Measurements from ENCODE around the gene FAM20B.

Gene FAM20B

GRCh38 chr1:179101566-179101965, 75.9 kb downstream of the FAM20B start:
- no peak for DNase-seq (ENCODE audit: low read depth in 1 of 2, low spot score in 1 of 2)
- Histone ChIP-seq H3K27ac (replicated peaks) (no peak overlapping the region), H3K27me3 (ENCODE audit: insufficient read depth, poor library complexity, severe bottlenecking) (no peaks in the 10 kb centered on the region), H3K4me3 (replicated peaks; ENCODE audit: insufficient read depth, low read length) (no peak overlapping the region)
- TF ChIP-seq REST (IDR thresholded peaks at IDR 0.05; ENCODE audit: insufficient replicate concordance, low read depth) (no peak), GABPA (IDR thresholded peaks at IDR 0.05; ENCODE audit: low read depth) (no peak), SPI1 (IDR thresholded peaks at IDR 0.05; ENCODE audit: borderline replicate concordance, low read depth) (no peak), CTCF (IDR thresholded peaks at IDR 0.05; ENCODE audit: insufficient read depth, low read length) (no peak), POLR2AphosphoS5 (IDR thresholded peaks at IDR 0.05; ENCODE audit: low read depth) (no peak)

GRCh38 chr1:179103999-179104398, 78.3 kb downstream of the FAM20B start:
- no peak overlapping the region for H3K27ac ChIP-seq (replicated peaks)
- TF ChIP-seq REST (IDR thresholded peaks at IDR 0.05; ENCODE audit: insufficient replicate concordance, low read depth) (no peak), SPI1 (IDR thresholded peaks at IDR 0.05; ENCODE audit: borderline replicate concordance, low read depth) (no peak), CTCF (IDR thresholded peaks at IDR 0.05; ENCODE audit: insufficient read depth, low read length) (no peak), POLR2AphosphoS5 (IDR thresholded peaks at IDR 0.05; ENCODE audit: low read depth) (no peak), GABPA (IDR thresholded peaks at IDR 0.05; ENCODE audit: low read depth) (no peak)
- no peak overlapping the region for H3K4me3 ChIP-seq (replicated peaks; ENCODE audit: insufficient read depth, low read length)
- no peak for DNase-seq (ENCODE audit: low read depth in 1 of 2, low spot score in 1 of 2)
- no peaks in the 10 kb centered on the region for H3K27me3 ChIP-seq (ENCODE audit: insufficient read depth, poor library complexity, severe bottlenecking)

GRCh38 chr1:179104611-179105250, 79.0 kb downstream of the FAM20B start:
- DNase-seq (ENCODE audit: low read depth in 1 of 2, low spot score in 1 of 2), result no peak
- no peak for TF ChIP-seq REST (IDR thresholded peaks at IDR 0.05; ENCODE audit: insufficient replicate concordance, low read depth)
- TF ChIP-seq POLR2AphosphoS5 (IDR thresholded peaks at IDR 0.05; ENCODE audit: low read depth), result no peak
- TF ChIP-seq GABPA (IDR thresholded peaks at IDR 0.05; ENCODE audit: low read depth), result no peak
- TF ChIP-seq SPI1 (IDR thresholded peaks at IDR 0.05; ENCODE audit: borderline replicate concordance, low read depth), result no peak
- no peak for TF ChIP-seq CTCF (IDR thresholded peaks at IDR 0.05; ENCODE audit: insufficient read depth, low read length)
- H3K4me3 ChIP-seq (replicated peaks; ENCODE audit: insufficient read depth, low read length), result no peak overlapping the region
- no peaks in the 10 kb centered on the region for H3K27me3 ChIP-seq (ENCODE audit: insufficient read depth, poor library complexity, severe bottlenecking)
- no peak overlapping the region for H3K27ac ChIP-seq (replicated peaks)
